Thoracic aorta (tissue), 2 donors: ENCODE measurements around the gene SIRPD. TPM values are rescaled to one million over a fixed set of nuclear protein-coding genes. Genes with fewer than 3 reads are reported as not detected.

ENCODE experiments used
- ATAC-seq: fragments of 150-250 bp; one replicate; pipeline ENCODE4 v1.8.0; 2017; ENCODE audit warnings: low read depth; ENCODE audit not compliant: insufficient number of reproducible peaks, low FRiP score
- DNase-seq: peaks from one replicate; pipeline ENCODE4 v3.0.0-alpha.2; 2020; ENCODE audit warnings: low spot score
- H3K27ac ChIP-seq, 2 donors: fragments of 200-600 bp; sonication (generic); 1 replicate in 1 of 2; 2 replicates in 1 of 2; pipeline ENCODE4 v1.5.1; 2016; ENCODE audit warnings: mild to moderate bottlenecking in 2 of 2, moderate library complexity in 2 of 2
- H3K27me3 ChIP-seq: fragments of 200-600 bp; sonication (generic); replicated peaks from 2 replicates; pipeline ENCODE4 v1.6.0; 2016; ENCODE audit warnings: mild to moderate bottlenecking; ENCODE audit not compliant: insufficient read depth
- H3K36me3 ChIP-seq: fragments of 200-600 bp; sonication (generic); one replicate; pipeline ENCODE4 v1.5.1; 2016
- H3K4me1 ChIP-seq, 2 donors: fragments of 200-600 bp; sonication (generic); 1 replicate in 1 of 2; 2 replicates in 1 of 2; pipeline versions ENCODE4 v1.5.1 to v1.6.0; 2016; ENCODE audit warnings: low read depth in 2 of 2, mild to moderate bottlenecking in 1 of 2; ENCODE audit not compliant: control insufficient read depth in 1 of 2
- H3K4me3 ChIP-seq: fragments of 200-600 bp; sonication (generic); 2 replicates; pipeline ENCODE4 v1.5.1; 2016; ENCODE audit warnings: mild to moderate bottlenecking
- H3K9me3 ChIP-seq: fragments of 200-600 bp; sonication (generic); 2 replicates; pipeline ENCODE4 v1.5.1; 2016
- total RNA-seq, 2 donors: library from RNA; depleted of rRNA; stranded (reverse); fragments of >200 nt; gene quantifications; one replicate each; pipeline versions ENCODE4 v1.1.0 to v1.2.3, GENCODE V29; 2016
- TF ChIP-seq, protein P1 (sequence below): fragments of 200-600 bp; sonication (generic); IDR thresholded peaks from one replicate; pipeline ENCODE4 v1.5.1; 2019; ENCODE audit warnings: antibody characterized with exemption

SIRPD gene
- not detected for total RNA-seq

DNA sequence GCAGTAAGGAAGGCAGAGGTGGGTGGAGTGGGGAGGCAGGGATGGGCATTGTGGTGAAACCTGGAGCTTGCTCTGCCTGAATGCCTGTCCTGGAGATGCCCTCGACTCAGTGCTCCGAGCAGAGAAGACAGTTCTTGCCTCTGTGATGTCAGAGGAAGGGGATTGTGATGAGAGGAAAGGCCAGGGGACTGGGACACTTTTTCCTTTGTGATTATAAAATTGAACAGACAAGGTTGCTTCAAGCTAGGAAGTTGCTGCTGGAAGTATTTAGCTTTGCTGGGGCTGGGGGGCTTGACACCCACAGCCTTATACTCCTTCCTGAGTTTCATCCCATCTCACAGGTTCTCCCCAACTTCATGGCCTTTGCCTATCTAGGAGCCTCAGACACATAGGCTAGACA is at the start of gene SIRPD:
Gene SIRPD (minus strand): TSS at position 101 of the 400 bp plus-strand sequence. CDS start 52 bp downstream, at position 49.
- H3K9me3 ChIP-seq, result no peaks in the 10 kb centered on the region
- no peak for DNase-seq
- H3K4me3 ChIP-seq, result no peak within 1 kb of the TSS
- no peaks in the 10 kb centered on the region for H3K4me1 ChIP-seq
- no peak for ATAC-seq
- no peak within 1 kb of the TSS for H3K27ac ChIP-seq
- H3K27me3 ChIP-seq, result no peaks in the 10 kb centered on the region
- TF ChIP-seq, protein P1, sequence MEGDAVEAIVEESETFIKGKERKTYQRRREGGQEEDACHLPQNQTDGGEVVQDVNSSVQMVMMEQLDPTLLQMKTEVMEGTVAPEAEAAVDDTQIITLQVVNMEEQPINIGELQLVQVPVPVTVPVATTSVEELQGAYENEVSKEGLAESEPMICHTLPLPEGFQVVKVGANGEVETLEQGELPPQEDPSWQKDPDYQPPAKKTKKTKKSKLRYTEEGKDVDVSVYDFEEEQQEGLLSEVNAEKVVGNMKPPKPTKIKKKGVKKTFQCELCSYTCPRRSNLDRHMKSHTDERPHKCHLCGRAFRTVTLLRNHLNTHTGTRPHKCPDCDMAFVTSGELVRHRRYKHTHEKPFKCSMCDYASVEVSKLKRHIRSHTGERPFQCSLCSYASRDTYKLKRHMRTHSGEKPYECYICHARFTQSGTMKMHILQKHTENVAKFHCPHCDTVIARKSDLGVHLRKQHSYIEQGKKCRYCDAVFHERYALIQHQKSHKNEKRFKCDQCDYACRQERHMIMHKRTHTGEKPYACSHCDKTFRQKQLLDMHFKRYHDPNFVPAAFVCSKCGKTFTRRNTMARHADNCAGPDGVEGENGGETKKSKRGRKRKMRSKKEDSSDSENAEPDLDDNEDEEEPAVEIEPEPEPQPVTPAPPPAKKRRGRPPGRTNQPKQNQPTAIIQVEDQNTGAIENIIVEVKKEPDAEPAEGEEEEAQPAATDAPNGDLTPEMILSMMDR, result no peak
- no peaks in the 10 kb centered on the region for H3K36me3 ChIP-seq

DNA sequence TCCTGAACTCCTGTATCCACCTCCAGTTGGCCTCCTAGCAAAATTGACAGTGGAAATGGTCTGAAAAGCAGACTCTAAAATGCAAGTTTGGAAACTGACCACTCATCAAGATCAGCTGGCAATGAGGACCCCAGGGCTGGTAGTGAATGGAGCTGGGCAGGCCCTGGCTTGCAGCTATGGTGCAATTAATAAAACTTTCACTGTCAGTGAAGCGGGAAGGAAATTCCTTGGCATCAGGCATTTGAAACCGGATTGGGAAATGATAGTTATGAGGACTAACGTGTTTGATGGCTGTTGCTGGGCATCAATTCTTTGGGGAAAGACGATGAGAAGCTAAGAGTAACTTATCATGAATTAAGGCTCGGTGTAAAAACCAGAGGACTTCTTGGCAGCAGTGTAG is 43.2 kb upstream of the SIRPD start:
- no peaks in the 10 kb centered on the region for H3K27me3 ChIP-seq
- no peak overlapping the region for H3K27ac ChIP-seq
- no peaks in the 10 kb centered on the region for H3K9me3 ChIP-seq
- ATAC-seq, result no peak
- H3K4me1 ChIP-seq, result no peaks in the 10 kb centered on the region
- no peak overlapping the region for H3K4me3 ChIP-seq
- DNase-seq, result no peak
- no peaks in the 10 kb centered on the region for H3K36me3 ChIP-seq
- TF ChIP-seq, protein P1, result no peak

DNA sequence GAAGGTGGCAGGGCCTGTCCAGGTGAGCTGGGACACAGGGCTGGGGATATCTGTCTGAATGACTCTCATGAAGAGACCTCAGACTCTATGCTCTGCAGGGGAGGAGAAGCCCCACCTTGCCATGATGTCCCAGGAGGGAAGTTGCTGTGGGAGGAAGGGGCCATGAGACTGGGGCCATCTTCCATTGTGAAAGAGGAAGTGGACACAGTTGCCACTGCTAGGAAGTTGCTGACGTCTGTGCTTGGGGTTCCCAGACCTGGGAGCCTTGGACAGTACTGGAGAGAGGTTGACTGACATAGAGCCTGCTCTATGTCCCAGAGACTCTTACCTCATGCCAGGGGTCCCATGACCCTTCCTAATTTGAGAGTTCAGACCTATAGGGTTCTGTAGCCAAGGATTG is 37.8 kb upstream of the SIRPD start:
- no peak overlapping the region for H3K4me3 ChIP-seq
- H3K4me1 ChIP-seq, result no peaks in the 10 kb centered on the region
- no peaks in the 10 kb centered on the region for H3K36me3 ChIP-seq
- DNase-seq, result no peak
- H3K27me3 ChIP-seq, result no peaks in the 10 kb centered on the region
- H3K9me3 ChIP-seq, result no peaks in the 10 kb centered on the region
- TF ChIP-seq, protein P1, result no peak
- H3K27ac ChIP-seq, result no peak overlapping the region
- ATAC-seq, result no peak

DNA sequence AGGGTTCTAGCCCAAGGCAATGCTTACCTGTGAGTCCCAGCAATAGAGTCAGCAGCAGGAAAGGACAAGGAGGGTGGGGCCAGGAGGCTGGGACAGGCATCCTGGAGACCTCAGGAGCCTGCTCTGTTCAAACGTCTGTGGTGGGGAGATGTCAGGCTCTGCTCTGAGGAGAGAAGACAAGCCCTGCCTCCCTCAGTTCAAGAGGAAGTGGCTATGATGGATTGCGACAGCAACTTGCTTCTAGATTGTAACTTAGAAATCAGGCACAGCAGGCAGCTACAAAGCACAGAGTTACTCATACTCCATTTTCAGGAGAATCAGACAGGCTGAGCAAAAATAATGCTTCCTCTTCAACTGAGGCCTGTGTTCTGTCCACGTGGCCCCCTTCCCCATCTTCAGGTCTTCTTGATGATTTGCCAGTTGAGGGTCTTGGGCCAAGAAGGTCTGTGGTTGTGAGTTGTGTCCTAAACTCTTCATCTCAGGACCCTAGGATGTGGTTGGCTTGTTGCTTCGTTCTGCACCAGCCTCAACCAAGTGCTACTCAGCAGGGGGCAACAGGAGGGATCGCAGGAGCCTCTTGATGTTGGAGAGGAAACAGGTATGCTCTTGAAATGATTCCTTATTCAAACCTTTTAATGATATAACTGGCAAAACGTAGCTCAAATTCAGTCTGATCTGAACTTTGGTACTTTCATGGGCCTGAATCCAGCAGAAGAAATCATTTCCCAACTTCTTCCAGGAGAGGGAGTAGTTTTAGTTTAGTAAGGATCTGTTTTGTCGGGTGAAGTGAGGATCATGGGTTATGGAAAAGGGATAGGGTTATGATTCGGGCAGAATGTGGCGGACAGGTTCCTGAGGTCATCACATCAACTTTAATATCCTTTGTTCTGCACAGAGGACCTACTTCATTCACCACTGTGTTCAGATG is 31.3 kb upstream of the SIRPD start:
- no peak for ATAC-seq
- H3K4me3 ChIP-seq, result no peak overlapping the region

More for the DNA sequence above, 31.3 kb upstream of the SIRPD start:
- H3K27me3 ChIP-seq, result no peaks in the 10 kb centered on the region
- H3K4me1 ChIP-seq, result no peaks in the 10 kb centered on the region
- TF ChIP-seq, protein P1, result no peak
- H3K27ac ChIP-seq, result no peak overlapping the region
- DNase-seq, result no peak
- no peaks in the 10 kb centered on the region for H3K36me3 ChIP-seq
- H3K9me3 ChIP-seq, result no peaks in the 10 kb centered on the region
